ENCODE results near the gene MRC1. TPM values are rescaled to one million over a fixed set of nuclear protein-coding genes. Genes with fewer than 3 reads are reported as not detected.
"Not testable (repeated sequence)": the region's sequence is repeated elsewhere in the genome, so short reads cannot be mapped to it uniquely, and the experiment has no call there.

The MRC1 gene
- polyA plus RNA-seq, 1 donor from 2014 or later, result not detected

- H3K9me3 Mint-ChIP-seq, result peaks cover 0 to 3% (median 0%) of the 10 kb centered on the region in 3 donors
- no peak overlapping the region for H3K4me3 Mint-ChIP-seq
- no peaks in the 10 kb centered on the region for H3K4me1 Mint-ChIP-seq
- no peaks in the 10 kb centered on the region for H3K27me3 Mint-ChIP-seq
- peaks cover 2% of the 10 kb centered on the region for H3K36me3 Mint-ChIP-seq
- H3K27ac Mint-ChIP-seq, result no peak overlapping the region
These were observed 106.0 kb downstream of the MRC1 start for GRCh38 chr10:17915181-17915580.

DNA sequence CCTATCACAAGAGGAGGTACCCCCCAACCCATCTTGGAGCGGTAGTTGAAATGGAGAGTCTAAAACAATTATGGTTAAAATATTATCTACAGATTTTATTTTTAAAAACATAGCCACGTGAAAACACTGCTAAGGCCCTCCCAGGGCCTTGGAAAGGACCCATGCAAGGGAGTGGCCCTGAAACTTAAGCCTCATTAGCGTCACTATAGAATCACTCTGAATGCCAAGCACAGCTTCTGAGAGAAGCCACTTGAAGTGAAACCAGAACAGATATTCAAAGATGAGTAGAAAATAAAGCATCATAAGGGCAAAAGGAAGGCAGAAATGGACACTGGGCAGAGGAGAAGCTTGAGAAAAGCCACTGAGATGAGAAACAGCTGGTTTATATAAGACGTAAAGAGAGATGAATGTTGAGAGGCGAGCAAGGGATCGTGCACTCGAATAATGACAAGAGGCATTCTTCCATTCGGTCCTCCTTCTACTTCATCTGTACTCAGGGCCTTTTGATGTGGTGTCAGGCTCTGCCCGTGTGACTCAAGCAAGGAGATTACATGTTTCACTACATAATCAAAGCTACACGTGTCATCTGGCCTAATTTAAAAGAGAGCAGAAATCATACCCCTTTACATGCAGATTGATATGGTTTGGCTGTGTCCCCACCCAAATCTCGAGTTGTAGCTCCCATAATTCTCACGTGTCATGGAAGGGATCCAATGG, 109.2 kb downstream of the MRC1 start:
- no peaks in the 10 kb centered on the region for H3K27me3 Mint-ChIP-seq
- H3K36me3 Mint-ChIP-seq, result peaks cover 2% of the 10 kb centered on the region
- H3K4me3 Mint-ChIP-seq, result no peak overlapping the region
- peaks cover 0 to 3% (median 0%) of the 10 kb centered on the region in 3 donors for H3K9me3 Mint-ChIP-seq
- H3K4me1 Mint-ChIP-seq, result no peaks in the 10 kb centered on the region
- no peak overlapping the region for H3K27ac Mint-ChIP-seq

GRCh38 chr10:17921378-17921777, 112.2 kb downstream of the MRC1 start:
- H3K36me3 Mint-ChIP-seq, result peaks cover 2% of the 10 kb centered on the region
- no peak overlapping the region for H3K4me3 Mint-ChIP-seq
- H3K4me1 Mint-ChIP-seq, result no peaks in the 10 kb centered on the region
- peaks cover 0 to 3% (median 3%) of the 10 kb centered on the region in 3 donors for H3K9me3 Mint-ChIP-seq
- no peak overlapping the region for H3K27ac Mint-ChIP-seq
- H3K27me3 Mint-ChIP-seq, result no peaks in the 10 kb centered on the region

- H3K27me3 Mint-ChIP-seq, result no peaks in the 10 kb centered on the region
- H3K4me1 Mint-ChIP-seq, result no peaks in the 10 kb centered on the region
- peaks cover 0 to 3% (median 1%) of the 10 kb centered on the region in 3 donors for H3K9me3 Mint-ChIP-seq
- no peak overlapping the region for H3K27ac Mint-ChIP-seq
- no peak overlapping the region for H3K4me3 Mint-ChIP-seq
- H3K36me3 Mint-ChIP-seq, result no peaks in the 10 kb centered on the region
These were observed 114.6 kb downstream of the MRC1 start for GRCh38 chr10:17923728-17924127.

DNA sequence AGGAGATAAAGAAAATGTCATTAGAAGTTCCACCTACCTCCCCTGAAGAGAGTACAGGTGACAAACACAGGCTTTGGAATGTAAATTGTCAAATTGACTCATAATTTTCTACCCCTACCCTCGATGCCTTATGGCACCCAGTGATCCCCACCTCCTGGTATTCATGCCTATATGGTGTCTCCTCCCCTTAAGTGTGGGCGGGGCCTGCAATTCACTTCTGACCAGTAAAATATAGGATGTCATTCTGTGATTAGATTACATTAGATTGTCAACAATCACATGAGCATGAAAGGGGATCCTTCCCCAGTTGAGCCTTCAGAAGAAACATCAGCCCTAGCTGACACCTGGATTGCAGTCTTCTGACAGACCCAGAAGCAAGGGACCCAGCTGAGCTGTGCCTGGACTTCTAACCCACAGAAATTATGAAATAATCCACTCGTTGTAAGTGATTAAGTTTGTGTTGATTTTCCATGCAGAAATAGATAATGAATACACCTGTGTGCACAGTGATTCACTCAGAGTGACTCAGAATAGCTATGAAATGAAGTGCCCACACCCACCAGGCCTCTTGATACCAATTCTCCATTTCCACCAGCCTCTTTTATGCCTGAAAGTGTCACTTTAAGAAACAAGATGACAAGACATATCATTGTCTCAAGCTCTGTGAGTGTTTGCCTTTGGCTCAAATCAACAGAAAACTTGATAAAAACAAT, 134.0 kb downstream of the MRC1 start:
- Mint-ChIP-seq H3K4me1 (peaks cover 0 to 1% (median 0%) of the 10 kb centered on the region in 3 donors), H3K9me3 (peaks cover 0 to 4% (median 0%) of the 10 kb centered on the region in 3 donors), H3K27me3 (peaks cover 2% of the 10 kb centered on the region), H3K36me3 (peaks cover 6% of the 10 kb centered on the region), H3K27ac (no peak overlapping the region), H3K4me3 (no peak overlapping the region)

DNA sequence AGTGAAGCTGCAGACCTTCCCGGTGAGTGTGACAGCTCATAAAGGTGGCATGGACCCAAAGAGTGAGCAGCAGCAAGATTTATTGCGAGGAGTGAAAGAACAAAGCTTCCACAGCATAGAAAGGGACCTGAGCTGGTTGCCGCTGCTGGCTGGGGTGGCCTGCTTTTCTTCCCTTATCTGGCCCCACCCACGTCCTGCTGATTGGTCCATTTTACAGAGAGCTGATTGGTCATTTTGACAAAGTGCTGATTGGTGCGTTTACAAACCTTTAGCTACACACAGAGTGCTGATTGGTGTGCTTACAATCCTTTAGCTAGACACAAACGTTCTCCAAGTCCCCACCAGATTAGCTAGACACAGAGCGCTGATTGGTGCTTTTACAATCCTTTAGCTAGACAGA, 141.1 kb downstream of the MRC1 start:
- H3K4me1 Mint-ChIP-seq, H3K27ac Mint-ChIP-seq, H3K27me3 Mint-ChIP-seq, H3K36me3 Mint-ChIP-seq, H3K4me3 Mint-ChIP-seq, H3K9me3 Mint-ChIP-seq: not testable (repeated sequence)

DNA sequence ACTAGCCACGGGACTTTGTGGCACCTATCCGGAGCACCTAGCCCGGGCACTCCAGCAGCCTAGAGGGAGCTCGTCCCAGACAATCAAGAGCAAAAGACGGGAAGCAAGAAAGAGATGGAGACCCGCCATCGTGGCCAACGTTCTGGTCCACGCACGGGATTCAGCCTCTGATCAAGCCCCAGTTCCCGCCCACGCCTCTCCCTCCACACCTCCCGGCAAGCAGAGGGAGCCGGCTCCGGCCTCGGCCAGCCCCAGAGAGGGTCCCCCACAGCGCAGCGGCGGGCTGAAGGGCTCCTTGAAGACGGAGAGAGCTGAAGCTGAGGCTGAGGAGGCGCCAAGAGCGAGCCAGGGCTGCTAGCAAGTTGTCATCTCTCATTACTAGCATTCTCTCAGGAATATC, 141.6 kb downstream of the MRC1 start:
- peaks cover 3% of the 10 kb centered on the region for H3K36me3 Mint-ChIP-seq
- no peak overlapping the region for H3K4me3 Mint-ChIP-seq

DNA sequence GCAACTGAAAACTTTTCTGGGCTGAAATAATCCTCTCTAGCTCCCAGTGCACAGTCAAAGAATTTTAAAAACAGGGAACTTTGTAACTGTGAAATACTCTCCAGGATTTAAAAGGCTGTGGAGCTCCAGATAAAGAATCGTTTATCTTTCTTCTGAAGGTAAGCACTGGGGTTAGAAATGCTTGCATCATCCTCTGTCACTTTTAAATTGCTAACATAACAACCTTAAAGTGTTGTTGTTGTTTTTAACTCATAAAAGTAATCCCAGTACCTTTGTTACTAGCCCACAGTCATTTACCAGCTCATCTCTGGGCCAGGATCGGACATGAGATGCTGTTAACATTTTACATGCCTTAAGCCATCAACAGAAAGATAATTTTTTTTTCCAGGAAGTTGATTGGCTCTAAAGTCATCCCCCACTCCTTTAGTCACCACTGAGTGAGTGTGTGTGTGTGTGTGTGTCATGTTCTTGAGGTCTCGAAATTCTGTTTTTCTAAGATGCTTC, 142.8 kb downstream of the MRC1 start, which contains the start of gene SLC39A12:
Gene SLC39A12 (plus strand): TSS at position 51 of the 504 bp plus-strand sequence. CDS start 1,359 bp downstream, outside the sequence.
- H3K27ac Mint-ChIP-seq, result no peak within 1 kb of the TSS
- H3K36me3 Mint-ChIP-seq, result peaks cover 2% of the 10 kb centered on the region
- no peaks in the 10 kb centered on the region for H3K4me1 Mint-ChIP-seq
- no peak within 1 kb of the TSS for H3K4me3 Mint-ChIP-seq
- H3K9me3 Mint-ChIP-seq, result no peaks in the 10 kb centered on the region
- H3K27me3 Mint-ChIP-seq, result no peaks in the 10 kb centered on the region

More for the DNA sequence above, 141.6 kb downstream of the MRC1 start:
- H3K27ac Mint-ChIP-seq, result no peak overlapping the region
- no peaks in the 10 kb centered on the region for H3K27me3 Mint-ChIP-seq
- H3K9me3 Mint-ChIP-seq, result no peaks in the 10 kb centered on the region
- no peaks in the 10 kb centered on the region for H3K4me1 Mint-ChIP-seq

- not testable (repeated sequence) for H3K9me3 Mint-ChIP-seq, H3K27me3 Mint-ChIP-seq, H3K4me3 Mint-ChIP-seq, H3K4me1 Mint-ChIP-seq, H3K27ac Mint-ChIP-seq, H3K36me3 Mint-ChIP-seq
These were observed 145.2 kb downstream of the MRC1 start for GRCh38 chr10:17954372-17954771.

GRCh38 chr10:17954861-17955260, 145.7 kb downstream of the MRC1 start:
- Mint-ChIP-seq H3K9me3 (peaks cover 2 to 3% (median 2%) of the 10 kb centered on the region in 3 donors), H3K27me3 (no peaks in the 10 kb centered on the region), H3K27ac (no peak overlapping the region), H3K4me1 (no peaks in the 10 kb centered on the region), H3K36me3 (no peaks in the 10 kb centered on the region), H3K4me3 (no peak overlapping the region)

DNA sequence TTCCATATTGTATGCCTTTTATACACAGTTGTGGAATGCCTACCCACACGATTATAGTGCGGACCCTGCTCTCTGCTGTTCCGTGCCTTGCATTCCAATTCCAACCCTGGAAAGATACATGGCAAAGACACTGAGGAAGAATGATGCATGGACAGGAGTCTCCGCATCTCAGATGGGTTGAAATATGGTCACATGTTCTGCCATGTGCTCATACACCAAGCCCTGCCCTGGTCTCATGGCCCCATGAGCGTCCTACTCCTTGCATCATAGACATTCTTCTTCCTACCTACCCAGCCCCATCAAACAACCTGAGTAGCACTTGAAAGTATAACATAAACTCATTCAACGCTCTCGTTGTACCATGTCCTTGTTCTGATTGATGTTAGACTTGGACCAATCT, 148.9 kb downstream of the MRC1 start:
- H3K4me3 Mint-ChIP-seq, result no peak overlapping the region
- H3K9me3 Mint-ChIP-seq, result peaks cover 4 to 9% (median 5%) of the 10 kb centered on the region in 3 donors
- no peaks in the 10 kb centered on the region for H3K4me1 Mint-ChIP-seq
- no peak overlapping the region for H3K27ac Mint-ChIP-seq
- H3K36me3 Mint-ChIP-seq, result no peaks in the 10 kb centered on the region
- H3K27me3 Mint-ChIP-seq, result peaks cover 3% of the 10 kb centered on the region

GRCh38 chr10:17959870-17960269, 150.7 kb downstream of the MRC1 start:
- H3K4me1 Mint-ChIP-seq, result no peaks in the 10 kb centered on the region

More at GRCh38 chr10:17959870-17960269, 150.7 kb downstream of the MRC1 start:
- Mint-ChIP-seq H3K27me3 (peaks cover 3% of the 10 kb centered on the region), H3K4me3 (peak overlapping the region in 1 of 4 donors; percentile 10), H3K36me3 (no peaks in the 10 kb centered on the region), H3K27ac (no peak overlapping the region), H3K9me3 (peaks cover 4 to 9% (median 5%) of the 10 kb centered on the region in 3 donors)

Other genes starting within 250 kb of the MRC1 start
- not detected for gene HACD1, start 192.0 kb upstream of the MRC1 start, polyA plus RNA-seq
- gene STAM, start 165.2 kb upstream of the MRC1 start, polyA plus RNA-seq, result 6.5 TPM
- not detected for gene TMEM236, start 57.1 kb upstream of the MRC1 start, polyA plus RNA-seq
- not detected for gene SLC39A12, start 142.6 kb downstream of the MRC1 start, polyA plus RNA-seq